Hepatocyte (in vitro differentiated cells): ENCODE results near the gene SERTAD2.

Experiments used
- CTCF ChIP-seq: fragments of 200-600 bp; sonication (generic); IDR thresholded peaks from 2 replicates; pipeline ENCODE4 v1.5.1; 2016; ENCODE audit warnings: antibody characterized with exemption, mild to moderate bottlenecking; ENCODE audit not compliant: poor library complexity
- EZH2 ChIP-seq: fragments of 200-600 bp; sonication (generic); IDR thresholded peaks from 2 replicates; pipeline ENCODE4 v1.6.1; 2016; ENCODE audit warnings: antibody characterized with exemption, mild to moderate bottlenecking, borderline replicate concordance
- EZH2phosphoT487 ChIP-seq: fragments of 200-600 bp; sonication (generic); IDR thresholded peaks from one replicate; pipeline ENCODE4 v1.6.1; 2018; ENCODE audit warnings: antibody characterized with exemption, mild to moderate bottlenecking, low read depth, moderate library complexity; ENCODE audit not compliant: unreplicated experiment, severe bottlenecking

- TF ChIP-seq CTCF (no peak), EZH2 (no peak), EZH2phosphoT487 (no peak)
Observed at GRCh38 chr2:64586054-64586453, 67.7 kb downstream of the SERTAD2 start.
